RWPE1 (cell line): ENCODE data around the gene COX14.

ENCODE experiments used
- CTCF ChIA-PET: fragments of 350-600 bp; sonication (Branson Sonifier 250); formaldehyde crosslinking; extraction: SDS; loops from one replicate; lab custom pipeline; 2021; lab: Yijun Ruan, JAX
- POLR2A ChIA-PET: fragments of 400-600 bp; formaldehyde crosslinking; extraction: SDS; loops from one replicate; lab custom pipeline; 2020; ENCODE audit warnings: antibody characterized with exemption; ENCODE audit not compliant: low non-redundant PET; lab: Yijun Ruan, JAX
- DNase-seq: peaks from one replicate; pipeline ENCODE4 v3.0.0; 2012; ENCODE audit warnings: low spot score
- H3K27ac ChIP-seq: fragments of 450-650 bp; 2 replicates; pipeline ENCODE4 v1.5.1; 2017
- CTCF ChIP-seq: fragments of 450-650 bp; conservative IDR thresholded peaks from 2 replicates; pipeline ENCODE4 v1.5.1; 2017; ENCODE audit warnings: low read depth, mild to moderate bottlenecking

The COX14 gene

GRCh38 chr12:50087151-50087550 lies 24.9 kb upstream of the COX14 start:
- peak overlapping the region; percentile 85 for H3K27ac ChIP-seq
- TF ChIP-seq CTCF: no peak
- POLR2A ChIA-PET: no interaction called here
- no peak for DNase-seq
- CTCF ChIA-PET: interaction anchor here (0.6 to 1.3 kb wide), 5 partner anchors 12 to 999 kb away, joined by 3 to 4 read pairs (median 3); no protein-coding TSS in a partner anchor

GRCh38 chr12:50087995-50088394 lies 24.0 kb upstream of the COX14 start:
- ChIA-PET POLR2A (no interaction called here), CTCF (interaction anchor here (0.6 to 1.3 kb wide), 8 partner anchors 9 to 107 kb away, joined by 3 to 5 read pairs (median 4); no protein-coding TSS in a partner anchor)
- TF ChIP-seq CTCF: no peak
- peak; percentile 55 for DNase-seq
- peak overlapping the region; percentile 85 for H3K27ac ChIP-seq

- peak; percentile 47 for DNase-seq
- no peak overlapping the region for H3K27ac ChIP-seq
- ChIA-PET CTCF (interaction anchor here (0.6 to 1.3 kb wide), 8 partner anchors 8 to 108 kb away, joined by 3 to 5 read pairs (median 4); no protein-coding TSS in a partner anchor), POLR2A (no interaction called here)
- TF ChIP-seq CTCF: peak; percentile 89
Observed at GRCh38 chr12:50088577-50089335, 23.3 kb upstream of the COX14 start.

- TF ChIP-seq CTCF: no peak
- POLR2A ChIA-PET: no interaction called here
- CTCF ChIA-PET: interaction anchor here (0.6 to 3.7 kb wide), 4 partner anchors 22 to 219 kb away, joined by 3 to 18 read pairs (median 4); partner anchors contain the start of gene COX14
- no peak overlapping the region for H3K27ac ChIP-seq
- DNase-seq: no peak
Observed at GRCh38 chr12:50089730-50090129, 22.3 kb upstream of the COX14 start.

GRCh38 chr12:50090391-50090790 lies 21.6 kb upstream of the COX14 start:
- no peak for TF ChIP-seq CTCF
- DNase-seq: no peak
- no peak overlapping the region for H3K27ac ChIP-seq
- ChIA-PET POLR2A (no interaction called here), CTCF (interaction anchor here (0.7 to 3.7 kb wide), 2 partner anchors 21 to 312 kb away, joined by 4 to 18 read pairs; partner anchors contain the start of gene COX14)

GRCh38 chr12:50097952-50098351 lies 14.1 kb upstream of the COX14 start:
- TF ChIP-seq CTCF: no peak
- H3K27ac ChIP-seq: peak overlapping the region; percentile 31; the same call in 1 of the 2 replicates
- CTCF ChIA-PET: interaction anchor here (0.6 to 1.0 kb wide), 3 partner anchors 10 to 82 kb away, joined by 3 to 4 read pairs (median 4); no protein-coding TSS in a partner anchor
- POLR2A ChIA-PET: no interaction called here
- no peak for DNase-seq
